ENCODE data around the gene PLAAT1. TPM values are rescaled to one million over a fixed set of nuclear protein-coding genes. Genes with fewer than 3 reads are reported as not detected.

The PLAAT1 gene
- total RNA-seq (2013): not detected
- polyA plus RNA-seq (not detected), polyA minus RNA-seq (0.14 TPM in 1 of 2 replicates, not detected in the other), total RNA-seq (0 to 0.35 (median 0) reads per million in 11 experiments)

DNA sequence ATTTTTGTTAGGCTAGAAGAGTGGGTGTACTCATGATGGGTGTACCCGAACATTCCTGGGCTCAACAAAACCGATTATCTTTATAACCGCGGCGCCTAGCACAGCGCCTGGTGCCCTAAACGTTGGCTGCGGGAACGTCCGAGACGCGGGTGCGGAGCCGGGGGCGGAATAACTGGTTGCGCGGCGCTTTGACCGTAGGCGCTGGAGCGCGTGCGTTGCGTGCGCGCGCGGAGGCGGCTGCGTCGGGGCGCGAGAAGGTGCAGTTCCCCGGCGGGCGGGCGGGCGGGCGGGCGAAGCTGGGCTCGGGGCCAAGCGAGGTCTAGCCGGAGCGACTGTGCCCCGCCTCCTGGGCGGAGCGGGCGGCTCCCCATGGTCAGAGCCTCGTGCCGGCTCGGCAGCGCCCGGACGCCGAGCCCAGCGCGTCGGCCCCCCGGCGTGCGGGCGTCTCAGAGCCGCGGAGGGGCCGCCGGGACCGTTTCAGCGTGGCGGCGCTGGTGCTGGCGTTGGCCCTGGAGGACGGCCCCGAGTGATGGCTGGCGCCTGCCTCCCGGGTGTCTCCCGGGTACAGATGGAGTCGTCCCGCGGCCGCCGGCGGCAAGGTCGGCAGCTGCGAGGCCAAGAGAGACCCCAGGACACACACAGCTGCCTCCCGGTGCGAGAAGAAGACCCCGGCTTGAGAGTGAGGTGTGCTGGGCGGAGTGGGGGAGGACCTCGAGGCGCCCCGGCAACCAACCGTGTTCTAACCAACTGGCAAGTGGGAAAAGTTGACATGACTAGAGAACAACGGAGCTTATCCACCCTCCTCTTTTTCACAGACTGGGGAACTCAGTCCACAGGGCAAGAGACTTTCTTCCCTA lies at the start of gene PLAAT1:
PLAAT1 (plus strand) TSS at position 373 of the 857 bp plus-strand sequence. CDS start 14,429 bp downstream, outside the sequence.
- H3K27me3 Mint-ChIP-seq (ENCODE audit: low read depth in 3 of 3): peaks cover 17 to 34% (median 24%) of the 10 kb centered on the region in 3 donors
- intact Hi-C loops (cut with micrococcal nuclease): no loop called here
- Histone ChIP-seq H3K9ac (ENCODE audit: insufficient read depth, low read length, poor library complexity, severe bottlenecking) (no peak within 1 kb of the TSS), H3K79me2 (ENCODE audit: insufficient read depth, low read length) (no peaks in the 10 kb centered on the region), H3K27me3 (ENCODE audit: control insufficient read depth in 2 of 2, insufficient read depth in 2 of 2, low read length in 2 of 2) (peaks cover 27 to 34% of the 10 kb centered on the region in 2 donors), H3K9me3 (replicated peaks in 1 of 2; ENCODE audit: control insufficient read depth in 1 of 2, insufficient read depth in 1 of 2, low read length in 2 of 2) (peaks cover 0 to 13% of the 10 kb centered on the region in 2 donors), H3K36me3 (replicated peaks in 1 of 2; ENCODE audit: control insufficient read depth in 1 of 2, insufficient read depth in 2 of 2, low read length in 2 of 2) (no peaks in the 10 kb centered on the region), H2AFZ (ENCODE audit: insufficient read depth, low read depth, low read length, poor library complexity, severe bottlenecking) (peak within 1 kb of the TSS; percentile 38), H3K4me3 (replicated peaks in 1 of 3; ENCODE audit: low read depth in 2 of 3, low read length in 3 of 3) (no peak within 1 kb of the TSS), H4K20me1 (ENCODE audit: insufficient read depth, low read length) (no peaks in the 10 kb centered on the region), H3K4me2 (replicated peaks; ENCODE audit: extremely low read depth, low read length, poor library complexity, severe bottlenecking) (peak within 1 kb of the TSS; percentile 35), H3K4me1 (ENCODE audit: control insufficient read depth in 1 of 2, insufficient read depth in 2 of 2, low read length in 2 of 2) (no peaks in the 10 kb centered on the region), H3K27ac (ENCODE audit: low read depth in 1 of 2, low read length in 2 of 2) (no peak within 1 kb of the TSS)
- WGBS (ENCODE audit: insufficient coverage): under 1% methylated on average over 86 of the region's 93 CpGs
- no peak for DNase-seq
- peaks cover 5% of the 10 kb centered on the region for H3K4me1 Mint-ChIP-seq
- H3K9me3 Mint-ChIP-seq: peaks cover 0 to 12% (median 4%) of the 10 kb centered on the region in 7 donors
- H3K36me3 Mint-ChIP-seq: no peaks in the 10 kb centered on the region
- TF ChIP-seq, protein P1, sequence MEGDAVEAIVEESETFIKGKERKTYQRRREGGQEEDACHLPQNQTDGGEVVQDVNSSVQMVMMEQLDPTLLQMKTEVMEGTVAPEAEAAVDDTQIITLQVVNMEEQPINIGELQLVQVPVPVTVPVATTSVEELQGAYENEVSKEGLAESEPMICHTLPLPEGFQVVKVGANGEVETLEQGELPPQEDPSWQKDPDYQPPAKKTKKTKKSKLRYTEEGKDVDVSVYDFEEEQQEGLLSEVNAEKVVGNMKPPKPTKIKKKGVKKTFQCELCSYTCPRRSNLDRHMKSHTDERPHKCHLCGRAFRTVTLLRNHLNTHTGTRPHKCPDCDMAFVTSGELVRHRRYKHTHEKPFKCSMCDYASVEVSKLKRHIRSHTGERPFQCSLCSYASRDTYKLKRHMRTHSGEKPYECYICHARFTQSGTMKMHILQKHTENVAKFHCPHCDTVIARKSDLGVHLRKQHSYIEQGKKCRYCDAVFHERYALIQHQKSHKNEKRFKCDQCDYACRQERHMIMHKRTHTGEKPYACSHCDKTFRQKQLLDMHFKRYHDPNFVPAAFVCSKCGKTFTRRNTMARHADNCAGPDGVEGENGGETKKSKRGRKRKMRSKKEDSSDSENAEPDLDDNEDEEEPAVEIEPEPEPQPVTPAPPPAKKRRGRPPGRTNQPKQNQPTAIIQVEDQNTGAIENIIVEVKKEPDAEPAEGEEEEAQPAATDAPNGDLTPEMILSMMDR (IDR thresholded peaks at IDR 0.05): no peak
- no peak within 1 kb of the TSS for H3K27ac Mint-ChIP-seq
- H3K4me3 Mint-ChIP-seq: peak within 1 kb of the TSS; percentile 39 to 82

DNA sequence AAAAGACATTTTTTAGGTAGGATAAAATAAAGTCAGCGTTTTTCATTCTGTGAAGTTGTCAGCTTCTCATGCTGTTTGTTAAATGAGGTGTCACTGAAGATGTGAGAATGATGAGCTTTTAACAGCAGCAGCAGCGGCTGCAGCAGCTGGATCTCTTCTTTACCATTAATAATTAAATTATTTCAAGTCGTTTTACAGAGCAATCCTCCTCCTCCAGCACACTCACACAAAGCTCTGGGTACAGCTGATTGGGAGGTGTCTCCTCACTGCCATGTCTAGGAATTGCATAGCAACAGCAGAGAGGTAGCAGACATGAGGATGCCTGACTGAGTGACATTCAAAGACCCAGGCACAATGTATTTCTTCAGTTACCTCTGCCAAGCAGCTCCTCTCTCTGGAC lies 46.7 kb upstream of the PLAAT1 start:
- no peak overlapping the region for H2AFZ ChIP-seq (ENCODE audit: insufficient read depth, low read depth, low read length, poor library complexity, severe bottlenecking)
- H3K27ac ChIP-seq (ENCODE audit: low read depth in 1 of 2, low read length in 2 of 2): no peak overlapping the region
- H3K4me3 Mint-ChIP-seq: no peak overlapping the region
- H4K20me1 ChIP-seq (ENCODE audit: insufficient read depth, low read length): no peaks in the 10 kb centered on the region
- no peaks in the 10 kb centered on the region for H3K36me3 ChIP-seq (replicated peaks in 1 of 2; ENCODE audit: control insufficient read depth in 1 of 2, insufficient read depth in 2 of 2, low read length in 2 of 2)
- no peaks in the 10 kb centered on the region for H3K4me1 Mint-ChIP-seq
- H3K4me2 ChIP-seq (replicated peaks; ENCODE audit: extremely low read depth, low read length, poor library complexity, severe bottlenecking): no peak overlapping the region
- no peaks in the 10 kb centered on the region for H3K4me1 ChIP-seq (ENCODE audit: control insufficient read depth in 1 of 2, insufficient read depth in 2 of 2, low read length in 2 of 2)
- peaks cover 0 to 2% (median 0%) of the 10 kb centered on the region in 3 donors for H3K27me3 Mint-ChIP-seq (ENCODE audit: low read depth in 3 of 3)
- peaks cover 0 to 5% (median 0%) of the 10 kb centered on the region in 7 donors for H3K9me3 Mint-ChIP-seq
- H3K27me3 ChIP-seq (ENCODE audit: control insufficient read depth in 2 of 2, insufficient read depth in 2 of 2, low read length in 2 of 2): no peaks in the 10 kb centered on the region
- no peaks in the 10 kb centered on the region for H3K36me3 Mint-ChIP-seq
- H3K9me3 ChIP-seq (replicated peaks in 1 of 2; ENCODE audit: control insufficient read depth in 1 of 2, insufficient read depth in 1 of 2, low read length in 2 of 2): no peaks in the 10 kb centered on the region
- H3K79me2 ChIP-seq (ENCODE audit: insufficient read depth, low read length): no peaks in the 10 kb centered on the region
- no peak overlapping the region for H3K9ac ChIP-seq (ENCODE audit: insufficient read depth, low read length, poor library complexity, severe bottlenecking)
- intact Hi-C loops (cut with micrococcal nuclease): no loop called here
- no peak overlapping the region for H3K4me3 ChIP-seq (replicated peaks in 1 of 3; ENCODE audit: low read depth in 2 of 3, low read length in 3 of 3)
- TF ChIP-seq, protein P1 (IDR thresholded peaks at IDR 0.05): no peak
- no peak for DNase-seq
- no CpG with 5 or more reads among the region's 3 CpGs for WGBS (ENCODE audit: insufficient coverage)
- no peak overlapping the region for H3K27ac Mint-ChIP-seq
